ENCODE measurements around the gene SEMA3C. TPM values are rescaled to one million over a fixed set of nuclear protein-coding genes. Genes with fewer than 3 reads are reported as not detected.

SEMA3C gene
- total RNA-seq, 2 donors from 2014 or later, result 89.2 to 184 TPM

GRCh38 chr7:80705130-80705781 lies 213.6 kb downstream of the SEMA3C start:
- no peaks in the 10 kb centered on the region for H3K36me3 ChIP-seq
- H3K4me3 ChIP-seq, result no peak overlapping the region
- TF ChIP-seq, protein P1, sequence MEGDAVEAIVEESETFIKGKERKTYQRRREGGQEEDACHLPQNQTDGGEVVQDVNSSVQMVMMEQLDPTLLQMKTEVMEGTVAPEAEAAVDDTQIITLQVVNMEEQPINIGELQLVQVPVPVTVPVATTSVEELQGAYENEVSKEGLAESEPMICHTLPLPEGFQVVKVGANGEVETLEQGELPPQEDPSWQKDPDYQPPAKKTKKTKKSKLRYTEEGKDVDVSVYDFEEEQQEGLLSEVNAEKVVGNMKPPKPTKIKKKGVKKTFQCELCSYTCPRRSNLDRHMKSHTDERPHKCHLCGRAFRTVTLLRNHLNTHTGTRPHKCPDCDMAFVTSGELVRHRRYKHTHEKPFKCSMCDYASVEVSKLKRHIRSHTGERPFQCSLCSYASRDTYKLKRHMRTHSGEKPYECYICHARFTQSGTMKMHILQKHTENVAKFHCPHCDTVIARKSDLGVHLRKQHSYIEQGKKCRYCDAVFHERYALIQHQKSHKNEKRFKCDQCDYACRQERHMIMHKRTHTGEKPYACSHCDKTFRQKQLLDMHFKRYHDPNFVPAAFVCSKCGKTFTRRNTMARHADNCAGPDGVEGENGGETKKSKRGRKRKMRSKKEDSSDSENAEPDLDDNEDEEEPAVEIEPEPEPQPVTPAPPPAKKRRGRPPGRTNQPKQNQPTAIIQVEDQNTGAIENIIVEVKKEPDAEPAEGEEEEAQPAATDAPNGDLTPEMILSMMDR (IDR thresholded peaks at IDR 0.05), result no peak
- no peaks in the 10 kb centered on the region for H3K27me3 ChIP-seq (replicated peaks; ENCODE audit: insufficient read depth)
- no peaks in the 10 kb centered on the region for H3K4me1 ChIP-seq (ENCODE audit: control insufficient read depth in 1 of 2, low read depth in 2 of 2)
- ATAC-seq (ENCODE audit: insufficient number of reproducible peaks, low FRiP score, low read depth) (no peak), DNase-seq (ENCODE audit: low spot score) (no peak)
- no peak overlapping the region for H3K27ac ChIP-seq
- no peaks in the 10 kb centered on the region for H3K9me3 ChIP-seq

GRCh38 chr7:80703272-80703671 lies 215.6 kb downstream of the SEMA3C start:
- DNase-seq (ENCODE audit: low spot score) (no peak), ATAC-seq (ENCODE audit: insufficient number of reproducible peaks, low FRiP score, low read depth) (no peak)
- Histone ChIP-seq H3K27ac (no peak overlapping the region), H3K4me3 (no peak overlapping the region), H3K27me3 (replicated peaks; ENCODE audit: insufficient read depth) (no peaks in the 10 kb centered on the region), H3K4me1 (ENCODE audit: control insufficient read depth in 1 of 2, low read depth in 2 of 2) (peaks cover 5 to 9% of the 10 kb centered on the region in 2 donors), H3K36me3 (no peaks in the 10 kb centered on the region), H3K9me3 (no peaks in the 10 kb centered on the region)
- TF ChIP-seq, protein P1 (IDR thresholded peaks at IDR 0.05), result no peak

GRCh38 chr7:80699721-80700256 lies 219.1 kb downstream of the SEMA3C start:
- ATAC-seq (ENCODE audit: insufficient number of reproducible peaks, low FRiP score, low read depth) (peak; percentile 45), DNase-seq (ENCODE audit: low spot score) (no peak)
- no peaks in the 10 kb centered on the region for H3K9me3 ChIP-seq
- TF ChIP-seq, protein P1 (IDR thresholded peaks at IDR 0.05), result no peak
- H3K27me3 ChIP-seq (replicated peaks; ENCODE audit: insufficient read depth), result no peaks in the 10 kb centered on the region
- H3K4me3 ChIP-seq, result no peak overlapping the region
- H3K27ac ChIP-seq, result no peak overlapping the region
- no peaks in the 10 kb centered on the region for H3K36me3 ChIP-seq
- H3K4me1 ChIP-seq (ENCODE audit: control insufficient read depth in 1 of 2, low read depth in 2 of 2), result peaks cover 5 to 9% of the 10 kb centered on the region in 2 donors

DNA sequence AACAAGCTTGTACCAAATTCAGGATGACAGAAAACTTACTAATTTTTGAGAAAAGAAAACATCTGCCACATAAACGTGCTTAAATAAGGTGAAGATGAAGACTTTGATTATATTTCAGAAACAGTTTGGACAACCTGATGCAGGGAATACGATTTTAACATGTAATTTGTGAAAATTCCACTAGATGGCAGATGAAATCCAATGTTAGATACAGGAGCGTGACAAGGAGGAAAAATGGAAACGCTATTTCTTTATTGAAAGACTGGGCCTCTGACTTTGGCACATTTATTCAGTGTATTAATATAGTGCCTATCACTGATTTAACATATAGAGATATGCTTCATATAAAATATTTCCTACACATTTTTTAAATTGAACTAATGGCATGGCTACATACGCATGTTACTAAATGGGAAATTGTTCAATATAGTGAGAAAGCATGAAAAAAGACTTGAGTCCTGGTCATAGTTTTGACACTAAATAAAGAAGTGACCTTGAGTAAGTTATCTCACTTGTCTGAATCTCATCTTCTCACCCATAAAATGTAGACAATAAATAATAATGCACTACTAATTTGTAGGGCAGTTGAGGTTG lies 219.7 kb downstream of the SEMA3C start:
- Histone ChIP-seq H3K27me3 (replicated peaks; ENCODE audit: insufficient read depth) (no peaks in the 10 kb centered on the region), H3K4me1 (ENCODE audit: control insufficient read depth in 1 of 2, low read depth in 2 of 2) (peaks cover 5 to 9% of the 10 kb centered on the region in 2 donors), H3K27ac (no peak overlapping the region), H3K4me3 (no peak overlapping the region), H3K36me3 (no peaks in the 10 kb centered on the region), H3K9me3 (no peaks in the 10 kb centered on the region)
- TF ChIP-seq, protein P1 (IDR thresholded peaks at IDR 0.05), result peak; percentile 76
- no peak for DNase-seq (ENCODE audit: low spot score)
- no peak for ATAC-seq (ENCODE audit: insufficient number of reproducible peaks, low FRiP score, low read depth)

Measured in thoracic aorta (tissue), 2 donors.